Suprapubic skin (tissue), 4 donors: ENCODE measurements around the gene LIPJ. TPM values are rescaled to one million over a fixed set of nuclear protein-coding genes. Genes with fewer than 3 reads are reported as not detected.

ENCODE experiments used
- DNase-seq, 2 donors: peaks; one replicate each; pipeline ENCODE4 v3.0.0-alpha.2; 2019; ENCODE audit warnings: low spot score in 2 of 2
- H3K27ac ChIP-seq: fragments of 200-600 bp; sonication (generic); one replicate; pipeline ENCODE4 v1.5.1; 2019
- H3K27me3 ChIP-seq: fragments of 200-600 bp; sonication (generic); one replicate; pipeline ENCODE4 v1.5.1; 2019
- H3K36me3 ChIP-seq: fragments of 200-600 bp; sonication (generic); one replicate; pipeline ENCODE4 v1.5.1; 2019
- H3K4me1 ChIP-seq: fragments of 200-600 bp; sonication (generic); one replicate; pipeline ENCODE4 v1.5.1; 2019
- H3K4me3 ChIP-seq: fragments of 200-600 bp; sonication (generic); one replicate; pipeline ENCODE4 v1.5.1; 2019; ENCODE audit warnings: mild to moderate bottlenecking
- H3K9me3 ChIP-seq: fragments of 200-600 bp; sonication (generic); one replicate; pipeline ENCODE4 v1.5.1; 2019
- CTCF ChIP-seq, 2 donors: fragments of 200-600 bp in 1 of 2; fragments of 450-650 bp in 1 of 2; sonication (generic) in 1 of 2; IDR thresholded peaks; one replicate each; pipeline ENCODE4 v1.5.1; 2016 to 2019; ENCODE audit warnings: antibody characterized with exemption in 2 of 2, mild to moderate bottlenecking in 1 of 2, moderate library complexity in 1 of 2
- EP300 ChIP-seq: sonication (generic); formaldehyde crosslinking; IDR thresholded peaks from one replicate; pipeline ENCODE4 v1.6.1; 2017; ENCODE audit warnings: antibody characterized with exemption
- POLR2A ChIP-seq, 2 donors: fragments of 450-650 bp; IDR thresholded peaks; one replicate each; pipeline ENCODE4 v1.6.1; 2017; ENCODE audit warnings: antibody characterized with exemption in 2 of 2, mild to moderate bottlenecking in 2 of 2, moderate library complexity in 2 of 2
- POLR2AphosphoS5 ChIP-seq, 3 donors: sonication (generic); formaldehyde crosslinking; IDR thresholded peaks; one replicate each; pipeline ENCODE4 v1.6.1; 2017; ENCODE audit warnings: antibody characterized with exemption in 3 of 3
- WGBS: methylation state at CpG from one replicate; pipeline ENCODE4 v1.1.5; 2018; 5-methylcytosine and 5-hydroxymethylcytosine counted together
- total RNA-seq, 4 donors: library from RNA; depleted of rRNA; stranded (reverse); fragments of >200 nt; gene quantifications; one replicate each; pipeline ENCODE4 v1.1.0, GENCODE V29; 2016

The LIPJ gene
- total RNA-seq, 4 donors from 2014 or later = 0.15 to 0.48 (median 0.37) TPM

GRCh38 chr10:88542522-88542921 is 44.0 kb upstream of the LIPJ start:
- no peak for DNase-seq
- TF ChIP-seq POLR2A (IDR thresholded peaks at IDR 0.05) (no peak), POLR2AphosphoS5 (IDR thresholded peaks at IDR 0.05) (no peak), CTCF (IDR thresholded peaks at IDR 0.05) (no peak), EP300 (no peak)
- no peaks in the 10 kb centered on the region for H3K36me3 ChIP-seq
- WGBS = 80% methylated on average over 4 of the region's 4 CpGs
- H3K27me3 ChIP-seq = no peaks in the 10 kb centered on the region
- no peaks in the 10 kb centered on the region for H3K9me3 ChIP-seq
- no peak overlapping the region for H3K4me3 ChIP-seq
- peaks cover 31% of the 10 kb centered on the region for H3K4me1 ChIP-seq
- H3K27ac ChIP-seq = no peak overlapping the region

DNA sequence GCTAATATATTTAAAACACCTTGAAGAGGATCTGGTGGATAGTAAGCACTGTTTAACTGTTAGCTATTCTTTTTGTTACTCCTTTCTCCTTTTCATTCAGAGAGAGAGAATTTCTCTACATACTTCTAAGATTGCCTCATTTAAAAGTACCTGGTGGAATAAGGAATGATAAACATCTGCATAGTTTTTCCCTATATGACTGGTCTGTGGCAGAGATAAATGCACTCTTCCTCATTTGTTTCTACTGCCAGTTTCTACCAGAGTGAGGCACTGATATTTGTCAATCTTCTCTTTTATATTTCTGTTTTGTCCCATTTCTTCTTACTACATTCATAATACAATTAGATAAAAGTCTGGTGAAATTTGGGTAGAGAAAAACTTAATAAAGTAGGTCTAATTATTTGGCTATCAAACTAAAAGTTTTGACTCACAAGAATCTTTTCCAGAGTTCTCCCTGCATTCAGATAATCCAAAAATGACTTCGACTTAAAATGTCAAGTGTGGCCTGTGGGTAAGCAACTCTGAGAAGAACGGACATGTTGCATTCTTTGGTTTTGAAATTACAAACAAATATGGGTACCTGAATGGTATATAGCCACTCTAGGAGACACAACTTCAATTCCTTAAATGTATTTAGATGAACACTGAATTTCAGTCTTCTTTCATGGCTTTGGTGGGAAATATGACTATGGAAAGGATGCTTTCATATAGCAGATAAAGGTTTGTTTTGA is 42.3 kb upstream of the LIPJ start:
- Histone ChIP-seq H3K27me3 (no peaks in the 10 kb centered on the region), H3K36me3 (no peaks in the 10 kb centered on the region)
- no peak for TF ChIP-seq POLR2A (IDR thresholded peaks at IDR 0.05)

DNA sequence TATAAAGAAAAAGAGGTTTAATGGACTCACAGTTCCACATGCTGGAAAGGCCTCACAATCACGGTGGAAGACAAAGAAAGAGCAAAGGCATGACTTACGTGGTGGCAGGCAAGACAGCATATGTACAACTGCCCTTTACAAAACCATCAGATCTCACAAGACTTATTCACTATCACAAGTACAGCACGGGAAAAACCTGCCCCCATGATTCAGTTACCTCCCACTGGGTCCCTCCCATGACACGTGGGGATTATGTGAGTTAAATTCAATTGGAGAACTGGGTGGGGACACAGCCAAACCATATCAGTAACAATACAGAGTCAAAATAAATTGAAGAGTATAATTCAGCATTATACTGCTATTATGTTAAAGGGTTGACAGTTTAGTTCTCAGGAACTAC is 41.2 kb upstream of the LIPJ start:
- DNase-seq = no peak
- Histone ChIP-seq H3K4me3 (no peak overlapping the region), H3K4me1 (peaks cover 22% of the 10 kb centered on the region), H3K36me3 (no peaks in the 10 kb centered on the region), H3K27me3 (no peaks in the 10 kb centered on the region), H3K27ac (no peak overlapping the region), H3K9me3 (no peaks in the 10 kb centered on the region)
- TF ChIP-seq POLR2AphosphoS5 (IDR thresholded peaks at IDR 0.05) (no peak), EP300 (no peak), POLR2A (IDR thresholded peaks at IDR 0.05) (no peak), CTCF (IDR thresholded peaks at IDR 0.05) (no peak)
- WGBS = 87% methylated on average over 4 of the region's 4 CpGs

More for the DNA sequence above, 42.3 kb upstream of the LIPJ start:
- 88% methylated on average over 2 of the region's 2 CpGs for whole genome bisulfite sequencing
- no peak overlapping the region for H3K27ac ChIP-seq
- no peak for DNase-seq
- H3K9me3 ChIP-seq = no peaks in the 10 kb centered on the region
- no peak overlapping the region for H3K4me3 ChIP-seq
- H3K4me1 ChIP-seq = peaks cover 24% of the 10 kb centered on the region

DNA sequence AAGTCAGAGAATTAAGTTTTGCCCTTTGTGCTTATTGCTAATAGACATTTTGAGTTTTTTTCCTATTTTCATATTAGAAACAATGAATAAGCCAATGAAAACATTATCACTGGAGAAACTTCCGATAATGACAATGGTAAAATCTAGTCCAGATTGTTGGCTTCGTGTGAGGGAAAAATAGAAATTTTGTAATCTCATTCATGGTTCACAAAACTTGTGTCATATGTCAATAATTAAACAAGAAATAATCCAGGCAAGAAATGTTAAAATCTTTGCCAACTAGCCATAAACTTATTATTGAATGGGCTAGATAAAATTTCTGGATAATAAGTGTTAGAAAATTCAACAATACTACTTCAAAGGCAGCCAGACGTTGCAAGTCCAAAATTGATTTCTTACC is 40.1 kb upstream of the LIPJ start:
- H3K27ac ChIP-seq = no peak overlapping the region
- no peak for TF ChIP-seq CTCF (IDR thresholded peaks at IDR 0.05)
- no peak for TF ChIP-seq POLR2A (IDR thresholded peaks at IDR 0.05)
- no peak for TF ChIP-seq POLR2AphosphoS5 (IDR thresholded peaks at IDR 0.05)
- TF ChIP-seq EP300 = no peak
- WGBS = 63% methylated on average over 3 of the region's 3 CpGs
- no peaks in the 10 kb centered on the region for H3K27me3 ChIP-seq
- H3K36me3 ChIP-seq = no peaks in the 10 kb centered on the region
- DNase-seq = no peak
- H3K4me3 ChIP-seq = no peak overlapping the region
- peaks cover 10% of the 10 kb centered on the region for H3K4me1 ChIP-seq
- H3K9me3 ChIP-seq = no peaks in the 10 kb centered on the region

DNA sequence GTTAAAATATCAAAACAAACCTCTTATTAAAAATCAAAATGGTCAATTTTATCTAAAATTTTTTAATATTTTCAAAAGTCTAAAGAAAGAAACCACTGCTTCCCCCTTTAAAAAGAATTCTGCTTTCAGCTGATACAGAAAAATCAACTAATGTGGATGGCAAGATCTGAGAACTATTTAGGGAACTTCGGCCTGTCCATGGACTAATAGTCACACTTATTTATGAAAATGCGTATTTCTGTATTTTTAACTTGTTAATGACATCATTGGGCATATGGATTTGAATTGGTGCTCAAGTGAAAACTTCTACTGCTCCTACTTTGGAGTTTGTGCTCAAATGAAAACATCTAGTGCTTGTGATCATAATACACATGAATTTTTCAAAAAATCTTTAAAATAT is 35.3 kb upstream of the LIPJ start:
- no peak overlapping the region for H3K27ac ChIP-seq
- no peaks in the 10 kb centered on the region for H3K4me1 ChIP-seq
- no peaks in the 10 kb centered on the region for H3K36me3 ChIP-seq
- H3K27me3 ChIP-seq = no peaks in the 10 kb centered on the region
- no peaks in the 10 kb centered on the region for H3K9me3 ChIP-seq
- no peak overlapping the region for H3K4me3 ChIP-seq
- DNase-seq = no peak
- WGBS = 93% methylated on average over 2 of the region's 2 CpGs
- TF ChIP-seq POLR2A (IDR thresholded peaks at IDR 0.05) (no peak), POLR2AphosphoS5 (IDR thresholded peaks at IDR 0.05) (no peak), EP300 (no peak), CTCF (IDR thresholded peaks at IDR 0.05) (no peak)
